ENCODE measurements around the gene GNAS. TPM values are rescaled to one million over a fixed set of nuclear protein-coding genes. Genes with fewer than 3 reads are reported as not detected.

GNAS gene
- total RNA-seq, 2 donors from 2014 or later, result 462 to 623 TPM

GRCh38 chr20:58816051-58816450 is 36.5 kb upstream of the GNAS start:
- Histone ChIP-seq H3K36me3 (replicated peaks in 1 of 2; ENCODE audit: insufficient read depth in 1 of 2, low read depth in 2 of 2) (no peaks in the 10 kb centered on the region), H3K4me3 (no peak overlapping the region), H3K27me3 (no peaks in the 10 kb centered on the region), H3K27ac (no peak overlapping the region), H3K4me1 (no peaks in the 10 kb centered on the region), H3K9me3 (no peaks in the 10 kb centered on the region)
- no peak for ATAC-seq
- no peak for DNase-seq
- 70 to 82% methylated on average over 2 to 10 of the region's 10 CpGs for WGBS, 2 donors
- TF ChIP-seq POLR2A (IDR thresholded peaks at IDR 0.05) (no peak), CTCF (IDR thresholded peaks at IDR 0.05) (no peak)
- intact Hi-C loops (cut with DNase I), result no loop called here

DNA sequence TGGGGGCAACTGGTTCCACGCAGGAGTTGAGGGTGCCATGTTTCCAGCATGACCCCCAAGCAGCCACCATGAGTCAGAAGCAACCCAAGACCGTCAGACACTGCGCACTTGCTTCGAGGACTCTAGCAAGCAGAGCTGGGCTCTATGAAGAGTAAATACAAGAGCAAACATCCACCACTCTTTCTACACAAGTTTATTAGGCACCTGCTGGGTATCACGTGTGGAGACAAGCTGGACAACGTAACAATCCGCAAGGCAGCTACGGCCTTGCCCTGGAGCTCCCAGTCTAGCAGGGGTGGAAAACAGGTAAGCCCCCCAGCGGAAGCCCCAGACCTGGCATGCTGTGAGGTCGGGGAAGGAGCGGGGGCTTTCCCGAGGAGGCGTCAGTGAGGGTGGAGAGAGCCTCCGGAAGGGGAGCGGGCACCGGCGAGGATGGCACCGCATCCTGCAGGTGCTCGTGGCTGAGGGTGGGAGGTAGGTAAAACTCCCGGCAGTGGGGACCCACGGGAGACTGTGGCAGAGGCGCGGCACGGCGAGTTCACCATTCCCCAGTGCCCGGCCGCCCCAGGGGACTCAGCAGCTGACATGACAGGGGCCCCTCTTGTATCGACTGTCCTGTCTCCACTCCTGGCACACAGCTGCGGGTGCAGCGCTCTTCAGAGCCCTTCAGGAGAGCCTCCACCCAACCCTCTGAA is 35.4 kb upstream of the GNAS start:
- ATAC-seq (no peak), DNase-seq (no peak)
- Histone ChIP-seq H3K4me1 (no peaks in the 10 kb centered on the region), H3K36me3 (replicated peaks in 1 of 2; ENCODE audit: insufficient read depth in 1 of 2, low read depth in 2 of 2) (no peaks in the 10 kb centered on the region), H3K4me3 (no peak overlapping the region), H3K27me3 (no peaks in the 10 kb centered on the region), H3K27ac (no peak overlapping the region), H3K9me3 (no peaks in the 10 kb centered on the region)
- WGBS, 2 donors, result 82 to 92% methylated on average over 21 to 26 of the region's 30 CpGs
- intact Hi-C loops (cut with DNase I), result no loop called here
- no peak for TF ChIP-seq POLR2A (IDR thresholded peaks at IDR 0.05)
- TF ChIP-seq CTCF (IDR thresholded peaks at IDR 0.05), result no peak

- ATAC-seq (no peak), DNase-seq (no peak)
- H3K27me3 ChIP-seq, result no peaks in the 10 kb centered on the region
- H3K36me3 ChIP-seq (replicated peaks in 1 of 2; ENCODE audit: insufficient read depth in 1 of 2, low read depth in 2 of 2), result no peaks in the 10 kb centered on the region
- intact Hi-C loops (cut with DNase I), result no loop called here
- no peaks in the 10 kb centered on the region for H3K9me3 ChIP-seq
- H3K4me3 ChIP-seq, result no peak overlapping the region
- H3K27ac ChIP-seq, result no peak overlapping the region
- H3K4me1 ChIP-seq, result no peaks in the 10 kb centered on the region
- 80 to 90% methylated on average over 10 of the region's 10 CpGs for whole genome bisulfite sequencing, 2 donors
- TF ChIP-seq POLR2A (IDR thresholded peaks at IDR 0.05), result no peak
- TF ChIP-seq CTCF (IDR thresholded peaks at IDR 0.05), result no peak
These were observed 34.8 kb upstream of the GNAS start for GRCh38 chr20:58817748-58818147.

DNA sequence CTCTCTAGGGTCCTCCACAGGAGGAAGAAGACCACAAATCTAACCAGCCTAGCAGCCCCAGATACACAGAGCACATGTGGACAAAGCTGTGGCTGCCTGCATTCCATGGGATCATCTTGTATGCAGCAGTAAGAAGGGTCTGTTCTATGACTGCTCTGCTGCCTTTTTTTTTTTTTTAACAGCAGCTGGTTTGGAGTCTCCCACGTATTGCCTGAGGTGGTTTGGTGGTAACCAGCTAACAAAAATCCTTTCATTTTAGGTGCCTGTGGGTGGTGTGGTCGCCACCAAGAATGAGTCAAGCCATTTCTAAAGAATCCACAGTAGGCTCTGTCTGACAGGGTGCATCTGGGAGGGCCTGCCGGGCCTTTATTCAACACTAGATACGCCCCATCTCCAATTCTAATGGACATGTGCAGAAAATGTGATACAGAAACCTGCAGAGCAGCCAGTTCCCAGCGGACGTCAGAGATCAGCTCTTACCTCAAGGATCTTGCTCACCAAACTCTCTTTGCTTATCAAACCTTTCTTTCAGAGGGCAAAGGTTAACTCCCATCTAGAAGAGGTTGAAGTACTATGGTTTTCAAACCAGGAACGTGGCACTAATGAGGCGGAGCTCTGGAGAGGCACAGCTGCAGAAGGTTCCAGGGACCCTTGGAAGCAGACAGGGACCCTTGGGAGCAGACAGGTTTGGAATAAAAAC is 33.8 kb upstream of the GNAS start:
- no peaks in the 10 kb centered on the region for H3K36me3 ChIP-seq (replicated peaks in 1 of 2; ENCODE audit: insufficient read depth in 1 of 2, low read depth in 2 of 2)
- no peak for DNase-seq
- no peak overlapping the region for H3K4me3 ChIP-seq
- WGBS, 2 donors, result 72 to 79% methylated on average over 8 of the region's 8 CpGs
- no peak for ATAC-seq
- H3K27ac ChIP-seq, result no peak overlapping the region
- H3K27me3 ChIP-seq, result no peaks in the 10 kb centered on the region
- intact Hi-C loops (cut with DNase I), result no loop called here
- no peaks in the 10 kb centered on the region for H3K4me1 ChIP-seq
- no peaks in the 10 kb centered on the region for H3K9me3 ChIP-seq
- no peak for TF ChIP-seq CTCF (IDR thresholded peaks at IDR 0.05)
- TF ChIP-seq POLR2A (IDR thresholded peaks at IDR 0.05), result no peak
